K562 (cell line): ENCODE measurements around the gene ZBP1. TPM values are rescaled to one million over a fixed set of nuclear protein-coding genes. Genes with fewer than 3 reads are reported as not detected.
A peak's percentile ranks its signal among the peaks of the same experiment; 100 is the strongest.

Experiments used
- ATAC-seq: fragments of 200-7000 bp; cut with Tn5 transposase; 3 replicates; pipeline ENCODE4 v1.9.1; 2020; ENCODE audit warnings: moderate library complexity
- BruUV-seq: library from RNA; stranded (reverse); fragments of 400-500 nt; replicated peaks from 2 replicates; lab custom pipeline; 2021; lab: Mats Ljungman, UMichigan
- CTCF ChIA-PET: fragments of 300-600 bp; formaldehyde crosslinking; extraction: SDS; loops from one replicate; lab custom pipeline; 2021; ENCODE audit warnings: low intra/inter-chr PET ratio; lab: Yijun Ruan, JAX
- POLR2A ChIA-PET: fragments of 300-600, 350-650 bp; sonication (Branson Sonifier 250); formaldehyde crosslinking; extraction: SDS; loops from one replicate; lab custom pipeline; 2021; ENCODE audit warnings: antibody characterized with exemption, inconsistent platforms; lab: Yijun Ruan, JAX
- DNase-seq, 4 experiments: peaks; one replicate each; pipeline versions ENCODE4 v3.0.0 to v3.0.0-alpha.2; 2011 to 2018; ENCODE audit warnings: low spot score in 3 of 4, mixed read lengths in 3 of 4; ENCODE audit errors: extremely low read depth in 1 of 4
- FAIRE-seq: peaks from 2 replicates; lab custom pipeline; 2011; peaks lifted over from hg19 to GRCh38; lab: Jason Lieb, UNC
- H2AFZ ChIP-seq: 2 replicates; pipeline ENCODE4 v1.6.0; 2011; ENCODE audit warnings: low read depth, low read length, control low read depth, inconsistent platforms
- H3K27ac ChIP-seq: fragments of 200-600 bp; 3 replicates; pipeline ENCODE4 v1.8.0; 2011; ENCODE audit warnings: low read depth, mild to moderate bottlenecking, control low read depth, inconsistent platforms, low read length, moderate library complexity, mixed read lengths; ENCODE audit errors: extremely low read depth
- H3K27me3 ChIP-seq, 2 experiments: fragments of 300-600 bp in 1 of 2; 2 replicates in 1 of 2; 3 replicates in 1 of 2; pipeline versions ENCODE4 v1.6.0 to v1.8.0; 2011; ENCODE audit warnings: inconsistent platforms in 2 of 2, low read length in 2 of 2, mild to moderate bottlenecking in 1 of 2, mixed read lengths in 1 of 2, moderate library complexity in 1 of 2; ENCODE audit not compliant: control insufficient read depth in 2 of 2, insufficient read depth in 2 of 2
- H3K36me3 ChIP-seq: fragments of 300-600 bp; 3 replicates; pipeline ENCODE4 v1.8.0; 2011; ENCODE audit warnings: mild to moderate bottlenecking, low read length, inconsistent platforms; ENCODE audit not compliant: control insufficient read depth, insufficient read depth
- H3K4me1 ChIP-seq, 2 experiments: fragments of 200-600 bp in 1 of 2; replicated peaks in 1 of 2; 2 replicates in 1 of 2; 3 replicates in 1 of 2; pipeline versions ENCODE4 v1.5.1 to v1.8.0; 2011; ENCODE audit warnings: inconsistent platforms in 2 of 2, low read length in 2 of 2, mild to moderate bottlenecking in 1 of 2, mixed read lengths in 1 of 2, moderate library complexity in 1 of 2; ENCODE audit not compliant: control insufficient read depth in 2 of 2, insufficient read depth in 2 of 2
- H3K4me2 ChIP-seq: 2 replicates; pipeline ENCODE4 v1.6.1; 2011; ENCODE audit warnings: low read length, control low read depth, inconsistent platforms, mixed read lengths; ENCODE audit not compliant: insufficient read depth
- H3K4me3 ChIP-seq: fragments of 200-600 bp; sonication (generic), shearing (Covaris generic); 2 replicates; pipeline ENCODE4 v1.5.1; 2016; ENCODE audit warnings: control low read depth, inconsistent platforms
- H3K79me2 ChIP-seq: fragments of 200-600 bp; 3 replicates; pipeline ENCODE4 v1.8.0; 2011; ENCODE audit warnings: low read length, inconsistent platforms; ENCODE audit not compliant: control insufficient read depth, insufficient read depth
- H3K9ac ChIP-seq, 2 experiments: 2 replicates each; pipeline versions ENCODE4 v1.6.0 to v1.6.1; 2011; ENCODE audit warnings: low read depth in 2 of 2, low read length in 2 of 2, control low read depth in 1 of 2, inconsistent platforms in 1 of 2, mild to moderate bottlenecking in 1 of 2, mixed read lengths in 1 of 2; ENCODE audit not compliant: insufficient read depth in 1 of 2
- H3K9me1 ChIP-seq: one replicate; pipeline ENCODE4 v1.6.0; 2011; ENCODE audit warnings: inconsistent platforms, mild to moderate bottlenecking, low read length, moderate library complexity; ENCODE audit not compliant: control insufficient read depth, insufficient read depth
- H3K9me3 ChIP-seq: replicated peaks from 2 replicates; pipeline ENCODE4 v1.5.1; 2011; ENCODE audit warnings: low read depth, low read length, inconsistent platforms; ENCODE audit not compliant: control insufficient read depth, insufficient read depth
- H4K20me1 ChIP-seq: replicated peaks from 2 replicates; pipeline ENCODE4 v1.6.1; 2011; ENCODE audit warnings: low read length, inconsistent platforms, mixed read lengths; ENCODE audit not compliant: control insufficient read depth, insufficient read depth
- CTBP1 ChIP-seq: fragments of 450-650 bp; IDR thresholded peaks from 2 replicates; pipeline ENCODE4 v1.6.1; 2016; ENCODE audit warnings: borderline replicate concordance
- EGR1 ChIP-seq: fragments of 450-650 bp; conservative IDR thresholded peaks from 2 replicates; pipeline ENCODE4 v1.6.1; 2017; ENCODE audit warnings: mild to moderate bottlenecking
- MEIS2 ChIP-seq: fragments of 450-650 bp; IDR thresholded peaks from 2 replicates; pipeline ENCODE4 v1.6.1; 2014; ENCODE audit warnings: mild to moderate bottlenecking; ENCODE audit not compliant: partially characterized antibody
- PPARD ChIP-seq: fragments of 250-450 bp; sonication (Bioruptor Pico); IDR thresholded peaks from 2 replicates; pipeline ENCODE4 v1.8.0; 2022; ENCODE audit warnings: inconsistent platforms, mild to moderate bottlenecking, moderate library complexity
- RCOR1 ChIP-seq, 2 experiments: IDR thresholded peaks; 2 replicates each; pipeline ENCODE4 v1.6.1; 2012; ENCODE audit warnings: low read depth in 2 of 2, low read length in 2 of 2, borderline replicate concordance in 1 of 2, improper control_type of control experiment in 1 of 2
- SREBF2 ChIP-seq: sonication (generic); formaldehyde crosslinking; IDR thresholded peaks from 2 replicates; pipeline ENCODE4 v1.4.0; 2020; ENCODE audit warnings: mild to moderate bottlenecking, missing genetic modification reagents
- STAG1 ChIP-seq: sonication (generic); formaldehyde crosslinking; IDR thresholded peaks from 2 replicates; pipeline ENCODE4 v1.5.0; 2020; ENCODE audit warnings: missing genetic modification reagents, borderline replicate concordance
- WGBS: fragments of 100-300 bp; shearing (Covaris generic); methylation state at CpG from one replicate; pipeline ENCODE4 v1.1.6; 2016; ENCODE audit warnings: low coverage, mixed read lengths; ENCODE audit not compliant: insufficient coverage; ENCODE audit errors: missing lambda C conversion rate; 5-methylcytosine and 5-hydroxymethylcytosine counted together
- in situ Hi-C: fragments of 300-500 bp; cut with MboI; formaldehyde crosslinking; loops from 4 replicates; pipeline ENCODE4 v1.15.0; 2018; ENCODE audit warnings: inconsistent platforms, mixed read lengths
- intact Hi-C: fragments of 100-400 bp; cut with micrococcal nuclease; formaldehyde crosslinking; loops from 2 replicates; pipeline ENCODE4 v1.14.2; 2022
- polyA plus RNA-seq, 8 experiments: library from polyadenylated mRNA; depleted of rRNA in 4 of 8; stranded (reverse) in 5 of 8; unstranded in 3 of 8; fragments of >200 nt; fragmentation: Nextera tagmentation in 2 of 8; fragmentation: Illumina TruSeq in 1 of 8; extraction: Ambion mirVana in 2 of 8; extraction: Trizol in 1 of 8; gene quantifications; 2 replicates each; pipeline versions ENCODE4 v1.2.1 to v1.2.3, GENCODE V29; 2011 to 2014; ENCODE audit warnings: inconsistent platforms in 1 of 8, missing spikeins in 1 of 8
- total RNA-seq, 7 experiments: library from RNA; depleted of rRNA in 6 of 7; stranded (reverse); fragments of >200 nt in 6 of 7; fragmentation: Illumina TruSeq in 2 of 7; extraction: Trizol in 2 of 7; gene quantifications; 2 replicates each; pipeline versions ENCODE4 v1.2.1 to v1.2.3, GENCODE V29; 2011 to 2021; ENCODE audit warnings: low replicate concordance in 1 of 7
- TF ChIP-seq, protein P1 (sequence below): IDR thresholded peaks from 3 replicates; pipeline ENCODE4 v1.6.1; 2011; ENCODE audit warnings: borderline replicate concordance, mild to moderate bottlenecking, moderate library complexity; ENCODE audit not compliant: insufficient read length; ENCODE audit errors: extremely low read depth
- TF ChIP-seq, protein P2 (sequence below), 2 experiments: IDR thresholded peaks in 1 of 2; conservative IDR thresholded peaks in 1 of 2; 2 replicates each; pipeline ENCODE4 v1.6.1; 2016; ENCODE audit warnings: low read depth in 2 of 2, mild to moderate bottlenecking in 1 of 2, missing compliant biosample characterization in 1 of 2, missing genetic modification characterization in 1 of 2, moderate library complexity in 1 of 2

Gene ZBP1
- total and polyA plus RNA-seq, 9 of the 15 experiments (the other 6 are each of a cell fraction or from before 2014, with no cell fraction given) = not detected

DNA sequence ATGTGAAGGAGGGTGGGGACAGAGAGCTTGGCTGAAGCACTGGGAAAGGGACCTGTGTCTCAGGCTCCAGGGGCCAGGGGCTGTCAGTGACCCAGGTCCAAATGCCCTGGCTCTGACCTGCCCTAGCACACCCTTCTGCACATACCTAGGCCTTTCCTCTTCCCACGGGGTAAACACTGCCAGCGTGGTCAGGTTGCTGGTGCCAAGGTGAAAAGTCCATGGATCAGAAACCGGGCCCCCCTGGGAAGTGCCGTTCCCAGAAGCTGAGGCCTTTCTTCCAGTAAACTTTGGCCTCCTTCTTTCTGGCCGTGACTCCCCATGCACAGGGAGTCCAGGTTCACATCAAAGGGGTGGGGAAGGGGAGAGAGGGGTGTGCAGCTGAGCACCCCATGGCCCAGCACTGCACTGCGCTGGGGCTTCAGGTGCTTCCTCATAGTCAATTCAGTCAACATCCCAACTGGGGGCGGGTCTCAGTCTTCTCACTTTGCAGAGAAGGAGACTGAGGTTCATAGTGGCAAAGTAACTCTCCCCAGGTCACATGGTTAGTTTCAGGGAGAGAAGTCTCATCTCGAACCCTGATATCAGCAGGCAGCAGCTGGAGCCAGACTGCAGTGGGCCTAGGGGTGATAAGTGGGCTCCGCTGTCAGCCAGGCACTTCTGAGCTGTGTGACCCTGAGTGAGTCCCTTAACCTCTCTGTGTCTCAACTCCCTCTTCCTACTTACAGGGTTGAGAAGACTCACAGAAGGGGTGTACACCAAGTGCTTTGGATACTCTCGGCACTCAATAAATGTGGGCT is 42.3 kb downstream of the ZBP1 start (continued):
- TF ChIP-seq STAG1 (CRISPR knock-in tag) (no peak), SREBF2 (CRISPR knock-in tag) (no peak)

DNA sequence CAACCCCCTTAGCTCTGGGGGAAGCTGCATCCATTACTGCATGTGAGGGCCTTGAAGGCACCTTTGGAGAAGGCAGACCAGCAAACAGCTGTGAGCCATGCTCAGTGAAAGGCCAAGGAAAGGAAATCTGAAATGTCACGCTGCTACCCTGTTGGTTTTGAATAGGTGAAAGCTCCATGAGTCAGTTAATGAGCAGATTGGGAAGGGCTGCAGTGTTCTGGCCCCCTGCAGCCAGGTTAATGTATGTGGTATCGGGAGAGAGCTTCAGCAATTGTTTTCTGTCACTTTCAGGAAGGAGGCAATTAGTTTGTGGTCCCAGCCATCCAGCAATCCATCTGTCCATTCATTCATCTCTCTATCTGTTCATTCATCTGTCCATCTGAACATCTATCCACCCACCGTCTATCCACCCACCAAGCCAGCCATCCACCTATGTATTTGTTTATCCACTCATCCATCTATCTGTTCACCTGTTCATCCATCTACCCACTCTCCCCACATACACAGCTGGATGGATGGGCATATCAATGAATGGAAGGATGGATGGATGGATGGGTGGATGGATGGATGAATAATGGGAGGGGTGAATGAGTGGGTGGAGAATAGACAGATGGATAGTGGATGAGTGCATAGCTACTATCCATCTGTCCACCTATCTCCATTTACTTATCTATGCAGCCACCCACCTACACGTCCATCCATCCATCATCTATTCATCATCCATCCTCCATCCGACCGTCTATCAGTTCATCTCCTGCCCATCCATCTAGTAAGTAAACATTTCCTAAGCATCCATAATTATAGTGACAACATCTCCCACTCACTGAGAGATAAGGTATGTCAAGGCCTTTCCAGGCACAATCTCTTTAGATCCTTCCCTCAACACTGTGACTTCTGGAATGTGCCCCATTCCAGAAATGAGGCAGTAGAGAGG is 43.3 kb downstream of the ZBP1 start:
- no peak overlapping the region for H2AFZ ChIP-seq
- ChIA-PET POLR2A (interaction anchor here (0.5 to 1.8 kb wide), 8 partner anchors 8 to 798 kb away, joined by 3 to 5 read pairs (median 3); partner anchors contain the start of gene PCK1), CTCF (interaction anchor here (1.1 kb wide), 1 partner anchor 51 kb away, joined by 4 read pairs; no protein-coding TSS in a partner anchor)
- H3K9me1 ChIP-seq = no peaks in the 10 kb centered on the region
- no peak overlapping the region for H3K4me2 ChIP-seq
- no TSS peak for BruUV-seq
- H3K27ac ChIP-seq = no peak overlapping the region
- no peaks in the 10 kb centered on the region for H4K20me1 ChIP-seq
- 0 out of 4 replicates have a peak, but pooled peaks of 1 of the 2 experiments have one; percentile 17 for TF ChIP-seq RCOR1 (IDR thresholded peaks at IDR 0.05; ENCODE audit: borderline replicate concordance in 1 of 2, low read depth in 2 of 2, low read length in 2 of 2)
- TF ChIP-seq, protein P1, sequence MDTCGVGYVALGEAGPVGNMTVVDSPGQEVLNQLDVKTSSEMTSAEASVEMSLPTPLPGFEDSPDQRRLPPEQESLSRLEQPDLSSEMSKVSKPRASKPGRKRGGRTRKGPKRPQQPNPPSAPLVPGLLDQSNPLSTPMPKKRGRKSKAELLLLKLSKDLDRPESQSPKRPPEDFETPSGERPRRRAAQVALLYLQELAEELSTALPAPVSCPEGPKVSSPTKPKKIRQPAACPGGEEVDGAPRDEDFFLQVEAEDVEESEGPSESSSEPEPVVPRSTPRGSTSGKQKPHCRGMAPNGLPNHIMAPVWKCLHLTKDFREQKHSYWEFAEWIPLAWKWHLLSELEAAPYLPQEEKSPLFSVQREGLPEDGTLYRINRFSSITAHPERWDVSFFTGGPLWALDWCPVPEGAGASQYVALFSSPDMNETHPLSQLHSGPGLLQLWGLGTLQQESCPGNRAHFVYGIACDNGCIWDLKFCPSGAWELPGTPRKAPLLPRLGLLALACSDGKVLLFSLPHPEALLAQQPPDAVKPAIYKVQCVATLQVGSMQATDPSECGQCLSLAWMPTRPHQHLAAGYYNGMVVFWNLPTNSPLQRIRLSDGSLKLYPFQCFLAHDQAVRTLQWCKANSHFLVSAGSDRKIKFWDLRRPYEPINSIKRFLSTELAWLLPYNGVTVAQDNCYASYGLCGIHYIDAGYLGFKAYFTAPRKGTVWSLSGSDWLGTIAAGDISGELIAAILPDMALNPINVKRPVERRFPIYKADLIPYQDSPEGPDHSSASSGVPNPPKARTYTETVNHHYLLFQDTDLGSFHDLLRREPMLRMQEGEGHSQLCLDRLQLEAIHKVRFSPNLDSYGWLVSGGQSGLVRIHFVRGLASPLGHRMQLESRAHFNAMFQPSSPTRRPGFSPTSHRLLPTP = no peak
- peak; percentile 52 for TF ChIP-seq MEIS2
- TF ChIP-seq EGR1 = peak; percentile 33; the same call in 1 of the 2 replicates
- TF ChIP-seq, protein P2, sequence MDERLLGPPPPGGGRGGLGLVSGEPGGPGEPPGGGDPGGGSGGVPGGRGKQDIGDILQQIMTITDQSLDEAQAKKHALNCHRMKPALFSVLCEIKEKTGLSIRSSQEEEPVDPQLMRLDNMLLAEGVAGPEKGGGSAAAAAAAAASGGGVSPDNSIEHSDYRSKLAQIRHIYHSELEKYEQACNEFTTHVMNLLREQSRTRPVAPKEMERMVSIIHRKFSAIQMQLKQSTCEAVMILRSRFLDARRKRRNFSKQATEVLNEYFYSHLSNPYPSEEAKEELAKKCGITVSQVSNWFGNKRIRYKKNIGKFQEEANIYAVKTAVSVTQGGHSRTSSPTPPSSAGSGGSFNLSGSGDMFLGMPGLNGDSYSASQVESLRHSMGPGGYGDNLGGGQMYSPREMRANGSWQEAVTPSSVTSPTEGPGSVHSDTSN (CRISPR knock-in tag; IDR thresholded peaks at IDR 0.05; ENCODE audit: low read depth) = no peak
- TF ChIP-seq, protein P2 (tag; conservative IDR thresholded peaks at IDR 0.05; ENCODE audit: low read depth) = peak; percentile 63
- TF ChIP-seq CTBP1 = peak; percentile 41; the same call in 1 of the 2 replicates
- TF ChIP-seq PPARD (CRISPR knock-in tag) = no peak
- no peaks in the 10 kb centered on the region for H3K36me3 ChIP-seq
- no peak overlapping the region for H3K9ac ChIP-seq
- 2% methylated on average over 6 of the region's 6 CpGs for WGBS
- no peak for ATAC-seq
- peaks cover 21 to 53% of the 10 kb centered on the region in 2 experiments; a peak in 4 of 5 replicates for H3K27me3 ChIP-seq
- no peaks in the 10 kb centered on the region for H3K9me3 ChIP-seq
- H3K79me2 ChIP-seq = no peaks in the 10 kb centered on the region
- intact Hi-C loops (no loop called here), in situ Hi-C loops (no loop called here)
- H3K4me1 ChIP-seq = peaks cover 26 to 39% of the 10 kb centered on the region in 2 experiments
- DNase-seq = no peak
- no peak for FAIRE-seq
- no peak overlapping the region for H3K4me3 ChIP-seq
